Measurements from ENCODE around the gene FNIP2.
"Not testable (repeated sequence)": the region's sequence is repeated elsewhere in the genome, so short reads cannot be mapped to it uniquely, and the experiment has no call there.

The FNIP2 gene

DNA sequence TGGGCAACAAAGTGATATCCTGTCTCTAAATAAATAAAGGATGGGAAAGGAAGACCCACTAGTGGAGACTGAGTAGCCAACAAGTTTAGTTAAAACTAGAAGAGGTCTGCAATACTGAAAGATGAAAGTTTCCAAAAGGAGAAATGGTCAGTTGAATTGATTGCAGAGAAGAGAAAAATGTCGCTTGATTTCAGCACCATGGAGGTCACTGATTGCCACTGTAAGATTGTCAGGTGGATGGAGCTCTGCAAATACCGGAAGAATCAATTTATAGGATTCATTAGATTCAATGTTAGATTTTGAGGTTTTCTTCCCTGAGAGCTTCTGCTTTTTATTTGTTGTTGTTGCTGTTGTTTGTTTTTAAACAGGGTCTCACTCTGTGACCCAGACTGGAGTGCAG, 5.4 kb upstream of the FNIP2 start:
- no peak for DNase-seq

DNA sequence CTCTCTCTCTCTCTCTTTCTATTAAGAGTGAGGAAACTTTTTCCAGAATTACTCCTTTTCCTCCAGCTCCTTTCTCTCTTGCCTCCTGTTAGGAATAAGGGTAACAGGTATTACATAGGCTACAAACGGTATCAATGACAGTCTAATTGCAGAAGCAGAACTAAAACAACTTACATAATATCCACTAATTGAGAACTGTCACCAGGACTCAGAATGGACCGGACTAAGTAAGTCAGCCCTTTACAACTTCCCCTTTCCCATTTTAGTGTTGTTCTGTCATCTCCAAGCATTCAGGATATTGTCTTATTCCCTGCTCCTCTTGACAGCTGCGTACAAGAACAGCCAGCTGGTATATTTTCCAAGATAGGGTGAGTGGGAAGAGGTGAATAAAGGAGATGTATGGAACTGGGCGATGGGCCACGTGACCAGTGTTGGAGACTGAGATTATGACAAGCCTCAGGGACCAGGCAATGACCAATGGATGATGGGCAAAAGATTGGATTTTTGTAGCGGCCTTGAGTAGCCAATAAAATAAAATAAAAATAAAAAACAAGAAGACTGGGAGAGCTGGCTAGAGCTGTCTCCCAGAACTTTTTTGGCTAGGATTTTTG, 2.3 kb upstream of the FNIP2 start:
- DNase-seq = no peak

DNA sequence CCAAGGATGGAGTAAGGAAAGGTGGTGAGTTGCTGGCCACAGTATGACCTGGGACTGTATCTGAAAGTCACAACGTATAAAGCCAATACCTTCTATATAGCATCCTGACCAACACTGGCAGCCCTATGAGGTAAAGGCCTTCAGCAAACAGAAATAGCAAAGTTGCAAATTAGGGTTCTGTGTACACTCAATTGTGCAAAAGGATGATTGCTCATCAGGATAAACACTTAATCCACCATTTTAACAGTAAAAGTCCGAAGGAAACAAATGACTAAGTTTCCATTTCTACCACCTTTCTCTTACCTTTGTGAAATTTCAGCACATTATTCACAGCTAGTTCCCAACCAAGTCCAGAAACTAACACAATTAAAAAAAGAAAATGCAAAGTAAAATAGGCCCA, 1.4 kb upstream of the FNIP2 start:
- no peak for DNase-seq

DNA sequence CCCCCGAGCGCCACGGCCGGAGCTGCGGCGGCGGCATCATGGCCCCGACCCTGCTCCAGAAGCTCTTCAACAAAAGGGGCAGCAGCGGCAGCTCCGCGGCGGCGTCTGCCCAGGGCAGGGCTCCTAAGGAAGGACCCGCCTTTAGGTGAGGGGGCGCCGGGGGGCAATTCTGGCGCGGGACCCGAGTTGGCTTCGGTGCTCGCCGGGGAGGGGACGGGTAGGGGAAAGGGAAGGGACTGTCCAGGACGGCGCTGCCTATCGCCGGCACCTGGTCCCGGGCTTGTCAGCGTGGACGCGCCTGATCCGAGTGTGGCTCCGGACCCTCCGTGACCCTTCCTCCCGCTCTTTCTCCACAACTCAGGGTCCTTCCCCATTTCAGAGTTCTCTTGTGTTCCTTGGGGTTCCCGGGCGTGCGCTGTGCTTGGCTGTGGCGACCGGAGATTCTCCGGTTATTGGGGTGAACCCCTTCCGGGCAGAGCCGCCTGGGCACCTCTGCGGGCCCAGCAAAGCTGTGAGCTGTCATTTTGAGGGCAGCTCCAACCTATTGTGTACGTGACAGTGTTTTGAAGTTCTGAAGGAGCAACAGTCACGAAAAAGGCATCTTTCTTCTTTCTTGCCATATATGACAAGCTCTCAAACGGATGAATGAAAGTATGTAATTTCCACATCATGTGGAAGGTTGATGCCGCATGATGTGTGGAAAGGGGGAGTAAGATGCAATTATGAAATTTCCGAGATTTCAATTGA, 522 bp downstream of the FNIP2 start:
- DNase-seq = peak; percentile 28

DNA sequence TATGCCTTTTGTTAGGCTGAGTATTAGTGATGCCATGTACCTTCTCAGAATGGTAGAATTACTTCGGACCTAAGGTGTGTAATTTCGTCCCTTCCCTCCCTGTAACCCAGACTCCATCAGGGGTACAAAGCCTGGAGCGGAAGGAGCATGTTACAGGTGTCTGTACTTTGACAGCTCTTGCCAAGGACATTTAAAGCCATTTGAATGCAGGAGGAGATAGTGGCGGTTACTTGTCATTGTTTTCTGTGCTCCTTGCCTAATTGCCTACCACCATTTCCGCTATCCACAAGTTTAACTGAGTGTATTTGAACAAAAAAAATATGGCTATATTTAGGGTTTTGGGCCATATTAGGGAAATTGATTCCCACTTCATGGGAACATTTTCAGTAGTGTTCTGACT, 1.8 kb downstream of the FNIP2 start:
- no peak for DNase-seq

DNA sequence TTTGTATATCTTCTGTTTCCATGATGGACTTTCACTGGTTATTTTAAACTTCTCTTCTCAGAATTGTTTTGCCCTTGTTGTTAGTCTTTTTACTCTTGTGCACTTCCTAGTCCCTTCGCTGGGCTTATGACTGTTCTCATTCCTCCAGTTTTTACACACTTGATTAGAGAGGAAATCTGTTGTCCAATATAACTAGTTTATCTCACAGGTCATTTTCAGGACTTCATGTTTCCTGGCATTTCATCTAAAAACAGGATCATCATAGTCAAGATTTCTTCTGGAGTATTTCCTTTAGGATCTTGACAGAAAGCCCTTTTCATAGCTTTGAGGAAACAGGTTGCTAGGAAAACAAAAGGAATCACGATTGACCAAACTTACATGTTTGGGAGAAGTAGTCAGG, 3.0 kb downstream of the FNIP2 start:
- no peak for DNase-seq

DNA sequence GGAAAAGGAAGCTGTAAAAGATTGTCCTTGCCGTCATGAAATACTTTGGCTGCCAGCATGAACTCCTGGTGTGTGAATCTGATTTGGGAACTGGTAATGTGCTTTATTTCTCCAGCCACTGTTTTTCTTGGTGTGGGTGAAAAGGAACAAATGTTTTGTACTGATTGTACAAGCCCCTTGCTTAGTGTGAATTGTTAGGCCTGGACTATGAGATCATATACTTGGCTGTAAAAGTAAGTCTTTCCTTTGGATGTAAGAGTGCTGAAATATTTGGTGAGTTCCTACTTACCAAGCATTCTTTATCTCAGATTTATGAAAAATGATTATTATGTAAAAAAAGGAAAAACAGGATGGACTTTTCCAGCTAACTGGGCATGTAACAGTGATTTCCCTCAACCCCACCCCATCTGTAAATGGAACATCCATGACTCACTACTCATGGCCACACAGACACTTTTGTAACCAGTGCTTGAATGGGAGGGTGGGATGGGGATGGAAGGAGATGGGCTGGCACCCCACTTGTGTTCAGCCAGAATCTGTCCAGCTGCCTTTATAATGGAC, 6.3 kb downstream of the FNIP2 start:
- DNase-seq = no peak

DNA sequence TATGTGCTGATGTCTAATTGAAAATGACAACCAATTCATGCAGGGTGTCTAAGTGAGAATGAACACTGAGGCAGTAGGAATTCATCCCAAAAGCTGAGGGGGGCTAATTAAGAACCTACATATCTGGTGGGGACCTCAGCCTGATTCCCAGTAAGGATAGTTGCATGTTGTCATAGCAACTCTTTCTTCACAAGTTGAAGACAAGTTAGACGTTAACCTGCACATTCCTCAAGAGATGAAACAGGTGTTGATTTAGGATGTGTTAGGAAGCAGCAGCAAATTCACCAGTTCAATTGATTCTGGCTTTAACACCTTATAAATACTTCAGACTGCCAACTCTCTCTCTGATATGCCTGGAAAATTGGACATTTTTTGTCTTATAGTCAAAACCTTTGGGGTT, 7.3 kb downstream of the FNIP2 start:
- DNase-seq = no peak

DNA sequence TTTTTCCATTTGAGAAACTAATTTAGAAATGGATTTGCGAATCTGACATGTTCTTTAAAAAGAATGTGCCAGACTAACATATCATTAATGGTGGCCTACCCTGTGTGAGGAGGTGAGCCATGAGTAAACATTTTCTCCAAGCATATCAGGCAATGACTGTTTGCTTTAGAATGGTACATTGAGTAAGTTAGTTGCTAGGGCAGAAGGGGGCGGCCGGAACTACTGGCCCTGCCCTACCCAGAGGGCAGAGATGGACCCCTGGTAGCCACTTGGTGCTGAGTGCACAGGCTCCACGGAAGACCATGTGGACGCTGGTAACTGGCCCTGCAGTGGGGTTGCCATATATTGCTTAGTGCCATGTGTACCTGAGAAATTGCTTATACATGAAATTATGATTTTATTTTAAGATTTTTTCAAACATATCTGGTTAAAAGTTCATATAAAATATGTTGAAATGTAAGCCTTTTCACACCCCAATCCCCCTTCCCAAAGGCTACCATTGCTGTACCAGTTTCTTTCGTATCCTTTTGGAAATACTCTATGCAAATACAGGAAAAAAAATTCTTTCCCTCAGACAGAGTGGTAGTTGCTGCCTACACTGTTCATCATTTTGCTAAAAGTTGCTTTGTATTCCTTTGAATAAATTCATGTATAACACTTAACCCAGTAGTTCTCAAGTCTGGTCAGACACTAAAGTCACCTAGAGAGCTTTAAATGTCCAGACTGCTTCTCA, 8.8 kb downstream of the FNIP2 start:
- DNase-seq = no peak

DNA sequence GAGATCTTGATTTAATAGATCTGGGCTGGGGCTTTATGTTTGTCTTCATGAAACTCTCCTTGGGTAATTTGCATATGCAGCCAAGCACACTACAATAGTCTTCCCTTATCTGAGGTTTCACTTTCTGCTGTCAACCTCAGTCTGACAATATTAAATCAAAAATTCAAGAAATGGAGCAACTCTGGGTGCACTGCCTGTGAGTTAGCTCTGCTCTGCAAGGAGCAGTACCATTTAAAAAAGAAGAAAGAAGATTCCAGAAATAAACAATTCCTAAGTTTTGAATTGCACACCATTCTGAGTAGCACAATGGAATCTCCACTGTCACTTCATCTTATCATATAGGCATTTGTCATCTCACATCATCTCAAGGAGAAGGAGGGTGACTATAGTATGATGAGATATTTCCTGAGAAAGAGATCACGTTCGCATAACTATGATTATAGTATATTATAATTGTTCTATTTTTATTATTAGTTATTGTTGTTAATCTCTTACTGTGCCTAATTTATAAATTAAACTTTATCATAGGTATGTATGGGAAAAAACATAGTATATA, 9.4 kb downstream of the FNIP2 start:
- DNase-seq = no peak

DNA sequence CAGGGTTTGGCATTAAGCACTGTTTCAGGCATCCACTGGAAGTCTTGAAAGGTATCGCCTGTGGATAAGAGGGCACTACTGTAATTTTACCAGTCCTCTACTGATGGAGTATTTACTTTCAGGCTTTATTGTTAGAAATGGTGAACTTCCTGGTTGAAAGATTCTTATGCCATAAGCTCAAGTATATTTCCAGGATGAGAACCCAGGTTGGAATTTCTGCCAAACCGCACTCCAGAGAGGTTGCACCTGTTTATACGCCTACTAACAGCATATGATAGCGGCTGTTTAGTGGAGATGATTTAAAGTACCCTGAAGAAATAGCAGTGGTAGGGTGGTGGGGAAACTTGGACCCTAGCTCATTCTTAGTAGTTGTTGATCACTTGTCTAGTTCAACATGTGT, 9.9 kb downstream of the FNIP2 start:
- DNase-seq = no peak

DNA sequence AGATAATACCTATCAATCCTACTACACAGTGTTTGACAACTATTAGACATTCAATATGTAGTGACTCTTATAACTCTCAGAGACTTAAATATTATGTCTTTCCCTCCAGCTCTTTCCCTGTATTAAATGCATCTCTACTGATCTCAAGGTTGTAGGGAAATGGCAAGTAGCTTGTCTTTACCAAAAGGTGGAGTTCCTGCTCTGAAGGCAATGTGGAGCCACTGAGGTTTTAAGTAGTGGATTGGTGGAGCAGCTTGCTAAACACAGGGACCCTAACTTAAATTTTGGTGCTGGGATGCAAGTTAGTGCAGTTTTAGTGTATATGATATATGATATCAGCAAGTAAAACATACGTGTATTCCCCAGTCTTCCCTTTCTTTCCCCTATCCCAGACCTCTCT, 13.1 kb downstream of the FNIP2 start:
- no peak for DNase-seq

DNA sequence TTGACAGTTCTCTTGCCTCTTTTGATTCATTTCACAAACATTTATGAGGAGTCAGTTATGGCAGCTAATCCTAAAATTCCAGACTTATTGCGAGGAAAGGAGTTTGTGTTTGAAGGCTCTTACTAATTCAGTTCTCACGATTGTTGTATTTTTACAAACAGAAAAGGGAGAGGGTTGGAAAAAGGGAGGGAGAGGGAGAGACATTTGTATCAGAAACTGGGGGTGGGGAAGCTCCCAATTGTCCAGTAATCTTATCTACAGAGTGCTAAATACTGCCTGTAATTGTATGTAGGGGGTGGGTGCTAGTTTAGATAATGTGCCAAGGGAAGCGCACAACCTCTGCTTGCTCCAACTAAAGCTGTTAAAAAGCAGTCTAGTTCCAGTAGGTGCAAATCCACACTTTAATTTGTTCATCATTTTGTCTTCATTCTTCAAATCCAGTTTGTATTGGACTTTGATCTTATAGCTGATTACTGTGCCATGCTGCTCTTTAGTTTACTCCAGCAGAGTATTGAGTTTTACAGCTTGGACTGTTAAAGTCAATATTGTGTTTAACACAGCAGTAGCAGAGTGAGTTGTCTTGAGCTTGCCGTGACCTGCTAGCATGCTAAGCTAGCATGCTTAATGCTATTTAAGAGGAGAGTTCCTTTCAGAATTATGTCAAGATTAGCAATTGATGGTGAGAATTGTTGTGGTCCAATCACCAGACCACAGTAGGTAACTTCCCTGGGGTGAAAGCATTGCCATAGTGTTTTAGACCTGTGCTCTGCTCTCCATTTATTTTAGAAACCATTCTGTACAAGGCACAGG, 13.9 kb downstream of the FNIP2 start:
- no peak for DNase-seq

DNA sequence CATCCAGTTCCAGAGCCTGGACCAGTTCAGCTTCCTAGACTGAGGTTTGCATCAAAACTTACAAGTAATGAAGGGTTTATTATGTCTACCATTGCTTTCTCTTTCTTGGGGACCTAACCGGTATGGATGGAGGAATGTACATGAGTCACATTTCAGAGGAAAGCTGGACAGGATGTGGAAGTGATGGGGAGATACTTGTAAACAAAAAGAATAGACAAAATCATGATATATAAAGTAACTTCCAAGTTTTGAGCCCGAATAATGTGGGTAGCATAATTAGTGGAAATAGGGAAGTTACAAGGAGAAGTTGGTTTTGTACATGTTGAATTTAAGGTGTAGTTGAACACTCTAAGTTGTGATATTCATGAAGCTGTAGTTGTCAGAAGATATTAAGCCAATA, 15.0 kb downstream of the FNIP2 start:
- DNase-seq = no peak

DNA sequence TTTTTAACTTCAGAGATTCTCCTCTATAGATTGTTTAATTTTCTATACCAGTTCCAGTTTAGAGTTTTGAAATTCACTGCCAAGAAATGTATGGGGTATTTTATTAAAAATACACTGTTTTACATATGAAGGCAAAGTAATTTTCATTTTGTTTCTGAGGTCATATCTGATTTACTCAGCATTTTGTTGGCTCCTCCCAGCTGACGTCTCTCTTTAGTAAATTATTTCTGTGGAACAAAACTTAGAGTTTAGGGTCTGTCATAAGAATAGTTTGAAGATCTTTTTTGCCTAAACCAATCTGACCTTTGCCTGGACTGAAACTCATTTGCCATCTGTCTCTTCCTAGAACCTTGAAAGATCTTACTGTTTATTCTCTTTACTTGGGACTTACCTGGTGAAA, 16.9 kb downstream of the FNIP2 start:
- DNase-seq = no peak

DNA sequence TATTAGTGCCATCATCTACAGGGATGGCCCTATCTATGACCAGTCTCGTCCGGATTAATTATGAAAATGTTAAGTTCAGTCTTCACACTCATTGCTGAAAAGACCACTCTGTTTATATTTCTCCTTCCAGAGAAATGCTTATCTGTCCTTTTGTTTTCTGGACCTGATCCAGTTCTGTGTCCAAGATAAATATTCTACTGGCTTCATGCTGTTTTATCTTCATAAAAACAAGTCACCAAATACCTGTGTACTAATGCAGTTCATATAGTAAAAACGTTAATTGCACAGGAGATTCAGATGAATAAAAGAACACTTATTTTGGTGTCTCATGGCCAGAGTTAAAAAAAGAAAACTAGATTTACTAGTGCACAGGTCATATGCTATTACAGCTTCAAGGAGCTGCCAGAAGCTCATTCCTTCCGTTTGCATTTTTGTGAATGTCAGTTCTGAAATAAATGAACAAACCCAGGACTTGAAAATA, 17.3 kb downstream of the FNIP2 start:
- DNase-seq = no peak

DNA sequence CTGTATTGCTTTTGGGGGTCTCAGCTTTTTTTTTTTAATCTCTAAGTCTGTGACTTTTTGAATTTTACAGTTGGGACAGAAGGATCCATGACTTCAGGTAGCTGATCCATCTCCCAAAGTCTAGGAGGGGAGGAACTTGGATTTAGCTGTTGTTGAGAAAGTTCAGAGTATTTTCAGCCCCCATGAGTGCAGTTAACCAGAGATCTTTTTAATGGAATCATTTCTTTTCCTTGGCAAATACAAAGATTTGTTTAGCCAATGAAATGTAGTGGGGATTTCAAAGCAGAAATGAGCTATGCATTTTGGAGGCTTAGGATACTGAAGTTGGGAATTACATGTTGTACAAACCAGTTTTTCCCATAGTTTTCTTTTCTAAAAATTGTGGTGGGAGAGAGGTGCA, 18.1 kb downstream of the FNIP2 start:
- DNase-seq = no peak

DNA sequence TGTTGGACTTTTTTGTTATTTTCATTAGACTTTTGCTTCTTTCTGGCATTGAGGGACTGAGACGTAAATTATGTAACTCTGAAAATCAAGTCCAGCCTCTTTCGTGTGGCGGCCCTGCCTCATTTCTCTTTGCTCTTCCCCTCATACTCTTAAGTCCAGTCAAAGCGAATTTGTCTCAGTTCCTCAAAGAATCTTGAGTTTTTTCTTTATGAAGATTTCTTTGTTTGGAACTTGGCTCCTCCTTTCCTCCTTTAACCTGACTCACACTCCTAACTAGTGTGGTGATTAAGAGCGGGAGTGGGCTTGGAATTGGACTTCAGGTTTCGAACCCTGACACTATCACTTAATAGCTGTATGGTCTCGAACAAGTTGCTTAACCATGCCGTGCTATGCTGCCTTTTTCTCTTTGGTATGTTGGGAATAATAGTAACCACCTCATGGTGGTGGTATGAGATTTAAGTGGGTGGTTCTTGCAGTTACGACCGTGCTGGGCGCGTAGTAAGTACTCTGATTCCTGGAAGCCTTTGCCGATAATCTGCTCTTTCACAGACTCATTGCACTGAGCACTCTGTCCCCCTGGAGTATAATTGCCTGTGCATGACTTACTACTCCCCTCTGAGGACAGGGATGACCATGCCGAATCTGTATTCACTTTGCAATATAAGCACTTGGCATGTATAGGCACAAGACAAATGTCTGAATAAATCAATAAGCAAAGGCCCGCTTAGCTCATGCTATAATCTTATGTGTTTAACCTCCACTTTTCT, 19.1 kb downstream of the FNIP2 start:
- no peak for DNase-seq

DNA sequence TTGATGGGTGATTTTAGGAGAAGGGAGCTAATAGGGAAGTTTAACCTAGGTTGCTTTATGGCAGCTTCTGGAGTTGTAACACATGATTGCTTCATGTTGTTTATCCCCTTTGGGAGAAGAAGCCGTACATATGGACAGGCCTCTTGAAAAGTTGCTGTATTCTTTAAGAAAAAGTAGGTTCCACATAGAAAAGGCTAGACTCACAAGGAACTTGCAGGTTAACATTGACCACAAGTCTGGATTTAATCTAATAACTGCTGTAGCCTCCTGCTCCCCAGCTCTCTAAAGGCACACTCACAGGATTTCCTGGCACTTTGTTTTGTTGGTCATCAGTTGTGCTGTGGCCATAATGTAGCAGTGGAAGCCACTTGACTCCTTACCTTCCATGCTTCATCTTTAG, 19.7 kb downstream of the FNIP2 start:
- DNase-seq = no peak

DNA sequence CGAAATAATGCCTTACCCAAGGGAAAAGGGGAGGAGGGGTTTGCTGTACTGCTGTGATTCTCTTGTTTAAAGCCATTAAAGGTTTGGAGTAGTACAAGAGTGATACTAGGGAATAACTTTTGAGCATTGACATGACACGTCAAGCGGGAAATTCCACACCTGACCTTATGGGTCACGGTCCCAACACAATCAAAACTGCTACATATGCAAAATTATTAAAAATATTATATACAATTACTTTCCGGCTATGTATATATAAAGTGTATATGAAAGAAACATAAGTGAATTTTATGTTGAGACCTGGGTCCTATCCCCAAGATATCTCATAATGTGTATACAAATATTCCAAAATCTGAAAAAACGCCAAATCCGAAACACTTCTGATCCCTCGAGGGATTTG, 21.0 kb downstream of the FNIP2 start:
- no peak for DNase-seq

DNA sequence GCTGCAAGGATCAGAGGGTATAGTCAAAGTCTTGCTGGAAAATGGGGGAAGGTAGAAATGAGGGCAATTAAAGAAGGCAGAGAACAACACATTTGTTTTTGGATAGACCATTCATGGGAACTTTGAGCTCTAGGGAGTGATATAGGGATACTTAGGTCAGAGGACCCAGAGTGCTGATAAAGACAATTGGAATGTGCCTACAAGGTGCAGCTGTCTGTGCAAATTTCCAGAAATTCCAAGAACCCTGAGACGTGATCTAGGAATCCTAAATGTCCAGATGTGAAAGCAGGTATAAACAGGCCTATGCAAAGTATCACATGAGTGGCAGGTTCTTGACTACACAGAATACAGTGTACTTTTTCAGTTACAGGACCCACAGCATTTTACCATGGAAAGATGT, 24.2 kb downstream of the FNIP2 start:
- no peak for DNase-seq

DNA sequence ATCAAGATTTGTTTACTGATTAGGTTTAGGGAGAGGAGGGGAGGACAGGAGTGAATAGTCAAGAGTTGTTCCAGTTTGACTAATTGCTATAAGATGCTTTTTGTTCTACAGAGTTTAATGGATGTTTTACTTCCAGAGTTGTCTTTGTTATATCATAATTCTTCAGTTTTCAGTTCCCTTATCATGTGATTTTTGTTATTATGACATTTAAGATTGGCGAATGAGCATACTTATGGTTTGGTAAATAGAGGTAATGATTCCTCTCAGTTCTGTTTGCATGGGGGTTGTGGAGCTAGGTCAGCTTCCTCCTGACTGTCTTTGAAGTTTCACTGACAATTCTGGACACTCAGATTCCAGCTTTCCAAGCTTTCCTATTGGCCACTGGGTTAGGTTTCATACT, 24.6 kb downstream of the FNIP2 start:
- not testable (repeated sequence) for DNase-seq
